22Rv1 (cell line): ENCODE data around the gene SYNE4.

Experiments
- H3K27ac ChIP-seq: fragments of 450-650 bp; 2 replicates; pipeline ENCODE4 v1.5.1; 2017
- ZFX ChIP-seq: fragments of 450-650 bp; IDR thresholded peaks from 2 replicates; pipeline ENCODE4 v1.6.1; 2017; ENCODE audit warnings: antibody characterized with exemption, borderline replicate concordance
- TF ChIP-seq, protein P1 (sequence below): fragments of 450-650 bp; IDR thresholded peaks from 2 replicates; pipeline ENCODE4 v1.5.1; 2017; ENCODE audit warnings: mild to moderate bottlenecking

The SYNE4 gene, protein sequence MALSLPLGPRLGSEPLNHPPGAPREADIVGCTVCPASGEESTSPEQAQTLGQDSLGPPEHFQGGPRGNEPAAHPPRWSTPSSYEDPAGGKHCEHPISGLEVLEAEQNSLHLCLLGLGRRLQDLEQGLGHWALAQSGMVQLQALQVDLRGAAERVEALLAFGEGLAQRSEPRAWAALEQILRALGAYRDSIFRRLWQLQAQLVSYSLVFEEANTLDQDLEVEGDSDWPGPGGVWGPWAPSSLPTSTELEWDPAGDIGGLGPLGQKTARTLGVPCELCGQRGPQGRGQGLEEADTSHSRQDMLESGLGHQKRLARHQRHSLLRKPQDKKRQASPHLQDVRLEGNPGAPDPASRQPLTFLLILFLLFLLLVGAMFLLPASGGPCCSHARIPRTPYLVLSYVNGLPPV

DNA sequence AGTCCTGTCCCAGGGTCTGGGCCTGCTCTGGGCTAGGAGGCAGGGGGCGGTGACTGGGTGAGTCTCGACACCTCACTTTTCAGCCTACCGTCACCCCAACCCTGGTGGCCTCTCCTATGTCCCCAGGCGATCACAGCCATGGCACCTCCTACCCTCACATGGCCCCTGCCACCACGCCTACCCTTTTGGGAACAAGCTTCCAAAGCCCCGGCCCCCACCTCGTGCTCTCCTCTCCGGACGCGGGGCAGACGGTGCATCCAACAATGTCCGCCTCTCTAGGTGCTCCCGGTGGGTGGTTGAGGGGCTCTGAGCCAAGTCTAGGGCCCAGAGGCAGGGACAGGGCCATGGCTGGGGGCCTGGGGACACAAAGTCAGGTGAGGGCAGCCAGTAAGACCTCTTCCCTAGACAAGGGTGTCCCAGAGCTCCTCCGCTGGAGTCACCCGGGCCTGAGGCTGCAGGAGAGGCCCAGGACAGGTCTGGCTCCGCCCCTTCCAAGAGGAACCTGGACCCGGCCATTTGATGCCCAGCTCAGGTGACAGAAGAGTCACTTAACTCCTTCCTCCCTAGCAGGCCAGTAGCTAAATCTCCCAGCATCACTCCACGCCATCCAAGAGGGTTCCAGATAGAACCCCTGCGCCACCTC is at the start of gene SYNE4:
Gene SYNE4 (minus strand): TSS at position 478 of the 643 bp plus-strand sequence. CDS start 132 bp downstream, at position 346.
- TF ChIP-seq, protein P1, sequence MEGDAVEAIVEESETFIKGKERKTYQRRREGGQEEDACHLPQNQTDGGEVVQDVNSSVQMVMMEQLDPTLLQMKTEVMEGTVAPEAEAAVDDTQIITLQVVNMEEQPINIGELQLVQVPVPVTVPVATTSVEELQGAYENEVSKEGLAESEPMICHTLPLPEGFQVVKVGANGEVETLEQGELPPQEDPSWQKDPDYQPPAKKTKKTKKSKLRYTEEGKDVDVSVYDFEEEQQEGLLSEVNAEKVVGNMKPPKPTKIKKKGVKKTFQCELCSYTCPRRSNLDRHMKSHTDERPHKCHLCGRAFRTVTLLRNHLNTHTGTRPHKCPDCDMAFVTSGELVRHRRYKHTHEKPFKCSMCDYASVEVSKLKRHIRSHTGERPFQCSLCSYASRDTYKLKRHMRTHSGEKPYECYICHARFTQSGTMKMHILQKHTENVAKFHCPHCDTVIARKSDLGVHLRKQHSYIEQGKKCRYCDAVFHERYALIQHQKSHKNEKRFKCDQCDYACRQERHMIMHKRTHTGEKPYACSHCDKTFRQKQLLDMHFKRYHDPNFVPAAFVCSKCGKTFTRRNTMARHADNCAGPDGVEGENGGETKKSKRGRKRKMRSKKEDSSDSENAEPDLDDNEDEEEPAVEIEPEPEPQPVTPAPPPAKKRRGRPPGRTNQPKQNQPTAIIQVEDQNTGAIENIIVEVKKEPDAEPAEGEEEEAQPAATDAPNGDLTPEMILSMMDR, result no peak
- peak within 1 kb of the TSS; percentile 93 for H3K27ac ChIP-seq

DNA sequence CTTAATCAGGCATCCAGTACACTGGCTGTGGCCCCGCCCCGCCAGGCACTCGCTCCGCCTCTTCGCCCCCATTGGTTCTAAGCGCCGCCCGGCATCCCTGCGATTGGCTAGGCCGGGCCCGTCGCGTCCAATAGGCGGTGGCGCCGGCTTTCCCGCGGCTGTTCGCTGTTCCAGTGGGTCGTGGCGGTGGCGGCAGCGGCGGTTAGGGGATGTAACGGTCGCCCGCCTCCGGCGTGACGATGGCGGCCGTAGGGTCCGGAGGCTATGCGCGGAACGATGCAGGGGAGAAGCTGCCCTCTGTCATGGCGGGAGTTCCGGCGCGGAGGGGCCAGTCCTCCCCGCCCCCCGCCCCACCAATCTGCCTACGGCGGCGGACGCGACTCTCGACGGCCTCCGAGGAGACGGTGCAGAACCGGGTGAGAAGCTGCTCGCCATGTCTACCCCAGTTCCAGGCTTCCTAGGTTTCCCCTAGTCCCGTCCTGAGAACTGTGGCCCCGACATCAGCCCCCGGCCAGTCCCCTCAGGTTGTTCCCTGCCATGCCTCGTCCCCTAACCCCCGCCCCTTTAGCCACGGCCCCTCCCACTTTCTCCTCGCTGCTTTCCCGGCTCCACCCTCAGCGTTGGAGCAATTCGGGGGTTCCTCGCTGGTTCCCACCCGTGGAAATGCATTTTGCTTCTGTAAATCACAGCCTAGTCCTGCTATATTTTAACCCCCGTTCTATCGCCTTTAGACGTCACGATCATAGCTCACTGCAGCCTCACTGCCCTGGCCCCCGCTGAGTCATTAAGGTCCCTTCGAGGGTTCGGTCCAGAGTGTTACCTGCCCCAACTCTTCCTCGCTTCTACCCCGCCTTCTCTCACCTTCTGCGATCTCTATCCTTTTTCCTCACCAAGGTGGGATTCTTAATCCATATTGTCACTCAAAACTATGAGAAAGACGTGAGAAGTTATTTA is 46.4 kb upstream of the SYNE4 start, which contains the start of gene WDR62:
Gene WDR62 (plus strand): TSS at position 165 of the 954 bp plus-strand sequence. CDS start 75 bp downstream, at position 240.
- TF ChIP-seq, protein P1, result no peak
- TF ChIP-seq ZFX, result no peak
- H3K27ac ChIP-seq, result peak within 1 kb of the TSS; percentile 97

DNA sequence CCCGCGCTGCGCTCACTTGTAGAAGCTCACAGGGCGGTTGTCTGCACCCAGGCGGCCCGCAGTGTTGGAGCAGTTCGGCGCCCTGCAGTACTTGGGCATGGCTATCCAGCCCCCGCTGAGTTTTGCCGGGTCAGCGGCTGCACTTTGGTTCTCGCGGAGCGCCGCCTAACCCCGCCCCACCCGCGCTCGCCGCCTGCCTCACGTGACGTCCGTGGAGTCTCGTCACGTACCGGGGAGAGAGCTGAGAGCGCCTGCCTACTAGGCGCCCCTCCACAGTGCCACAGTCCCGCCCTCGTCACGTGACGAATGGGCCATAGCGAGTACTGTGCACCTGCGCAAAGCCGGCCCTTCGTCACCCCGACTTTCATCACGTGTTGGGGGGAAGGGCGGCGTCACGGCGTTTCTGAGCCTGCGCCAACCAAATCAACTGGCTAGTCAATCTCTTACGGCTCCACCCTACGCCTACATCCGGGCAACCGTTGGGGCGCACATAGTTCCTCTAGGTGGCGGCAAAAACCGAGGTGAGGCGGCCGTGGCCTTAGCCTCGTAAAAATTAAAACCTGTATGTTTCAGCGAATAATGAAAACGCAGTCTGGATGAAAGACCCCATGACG is 45.6 kb upstream of the SYNE4 start, which contains the start of gene THAP8:
Gene THAP8 (minus strand): TSS at position 167 of the 614 bp plus-strand sequence. CDS start 68 bp downstream, at position 99.
- H3K27ac ChIP-seq, result peak within 1 kb of the TSS; percentile 97
- TF ChIP-seq ZFX, result no peak
- TF ChIP-seq, protein P1, result peak; percentile 52

DNA sequence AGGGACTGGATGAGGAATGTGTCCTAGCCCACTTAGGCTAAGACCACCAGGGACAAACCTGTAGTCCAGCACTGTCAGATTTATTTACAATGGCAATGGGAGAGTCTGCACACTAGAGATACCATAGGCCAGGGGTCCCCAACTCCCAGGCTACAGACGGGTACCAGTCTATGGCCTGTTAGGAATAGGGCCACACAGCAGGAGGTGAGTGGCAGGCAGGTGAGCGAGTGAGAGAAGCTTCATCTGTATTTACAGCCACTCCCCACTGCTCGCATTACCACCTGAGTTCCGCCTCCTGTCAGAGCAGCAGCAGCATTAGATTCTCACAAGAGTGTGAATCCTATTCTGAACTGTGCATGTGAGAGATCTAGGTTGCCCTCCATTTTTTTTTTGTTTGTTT is 43.0 kb upstream of the SYNE4 start:
- H3K27ac ChIP-seq, result no peak overlapping the region; the same call in 1 of the 2 replicates
- no peak for TF ChIP-seq ZFX
- TF ChIP-seq, protein P1, result no peak; the same call in 1 of the 2 replicates

DNA sequence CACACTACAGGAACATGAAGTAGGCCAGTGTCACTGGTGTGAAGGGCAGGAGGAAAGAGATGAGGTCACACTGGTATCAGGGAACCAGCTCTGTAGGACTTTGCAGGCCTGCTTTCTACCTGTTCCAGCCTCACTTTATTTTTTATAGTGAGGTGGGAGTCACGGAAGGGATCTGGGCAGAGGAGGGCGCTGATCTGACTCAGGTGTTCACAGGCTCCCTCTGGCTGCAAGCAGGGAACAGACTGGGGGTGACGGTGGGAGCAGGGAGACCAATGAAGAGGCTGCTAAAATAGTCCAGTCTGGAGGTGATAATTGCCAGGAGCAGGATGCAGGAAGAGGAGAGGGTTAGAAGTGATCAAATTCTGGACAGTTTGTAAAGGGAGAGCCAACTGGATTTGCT is 42.6 kb upstream of the SYNE4 start:
- no peak overlapping the region; the same call in 1 of the 2 replicates for H3K27ac ChIP-seq
- TF ChIP-seq ZFX, result no peak
- TF ChIP-seq, protein P1, result peak; percentile 20

DNA sequence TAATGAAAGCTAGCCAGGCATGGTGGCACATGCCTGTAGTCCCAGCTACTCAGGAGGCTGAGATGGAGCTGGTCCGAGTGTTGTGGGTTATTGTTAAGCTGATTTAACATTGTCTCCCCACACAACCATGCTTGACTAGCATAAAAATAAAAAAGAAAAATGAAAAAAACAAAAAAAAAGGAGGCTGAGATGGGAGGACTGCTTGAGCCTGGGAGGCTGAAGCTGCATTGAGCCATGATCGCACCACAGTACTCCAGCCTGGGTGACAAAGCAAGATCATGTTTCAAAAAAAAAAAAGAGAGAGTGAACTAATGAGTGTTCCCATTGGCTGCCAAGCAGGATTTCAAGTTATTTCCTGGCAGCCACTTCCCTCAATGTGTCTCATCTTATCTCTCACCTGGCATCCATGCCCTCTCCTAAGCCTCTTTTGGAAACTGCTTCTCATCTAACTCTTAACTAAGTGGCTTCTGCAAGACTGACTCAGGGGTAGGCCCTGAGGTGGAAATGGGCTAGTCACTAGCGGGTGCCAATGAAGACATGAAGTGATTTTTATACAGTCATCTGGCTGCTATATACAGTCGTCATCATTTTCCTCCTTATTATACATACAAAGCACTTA is 40.6 kb upstream of the SYNE4 start:
- H3K27ac ChIP-seq, result peak overlapping the region; percentile 33
- TF ChIP-seq, protein P1, result no peak
- no peak for TF ChIP-seq ZFX
